ENCODE measurements around the gene KCNIP4.

KCNIP4 gene

DNA sequence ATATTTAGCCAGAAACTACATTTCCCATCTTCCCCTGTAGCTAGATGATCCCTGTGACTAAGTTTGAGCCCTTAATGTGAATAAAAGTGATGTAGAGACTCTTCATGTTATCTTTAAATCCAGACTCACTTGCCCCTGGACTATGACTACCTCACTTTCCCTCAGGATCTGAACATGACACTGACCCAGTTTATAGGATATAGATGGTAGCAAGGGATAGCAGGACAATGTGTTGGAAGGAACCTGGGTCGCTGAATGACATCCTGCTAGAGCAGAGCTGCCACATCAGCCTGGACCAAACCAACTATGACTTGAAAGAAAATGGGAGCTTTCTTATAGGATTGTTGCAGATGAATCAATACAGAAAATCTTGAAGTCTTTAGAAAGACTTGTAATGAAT is 1110.1 kb downstream of the KCNIP4 start:
- H3K4me3 ChIP-seq (ENCODE audit: control insufficient read depth, low read depth, low read length): no peak overlapping the region
- no peak for DNase-seq (ENCODE audit: low read depth)
- TF ChIP-seq, protein P1, sequence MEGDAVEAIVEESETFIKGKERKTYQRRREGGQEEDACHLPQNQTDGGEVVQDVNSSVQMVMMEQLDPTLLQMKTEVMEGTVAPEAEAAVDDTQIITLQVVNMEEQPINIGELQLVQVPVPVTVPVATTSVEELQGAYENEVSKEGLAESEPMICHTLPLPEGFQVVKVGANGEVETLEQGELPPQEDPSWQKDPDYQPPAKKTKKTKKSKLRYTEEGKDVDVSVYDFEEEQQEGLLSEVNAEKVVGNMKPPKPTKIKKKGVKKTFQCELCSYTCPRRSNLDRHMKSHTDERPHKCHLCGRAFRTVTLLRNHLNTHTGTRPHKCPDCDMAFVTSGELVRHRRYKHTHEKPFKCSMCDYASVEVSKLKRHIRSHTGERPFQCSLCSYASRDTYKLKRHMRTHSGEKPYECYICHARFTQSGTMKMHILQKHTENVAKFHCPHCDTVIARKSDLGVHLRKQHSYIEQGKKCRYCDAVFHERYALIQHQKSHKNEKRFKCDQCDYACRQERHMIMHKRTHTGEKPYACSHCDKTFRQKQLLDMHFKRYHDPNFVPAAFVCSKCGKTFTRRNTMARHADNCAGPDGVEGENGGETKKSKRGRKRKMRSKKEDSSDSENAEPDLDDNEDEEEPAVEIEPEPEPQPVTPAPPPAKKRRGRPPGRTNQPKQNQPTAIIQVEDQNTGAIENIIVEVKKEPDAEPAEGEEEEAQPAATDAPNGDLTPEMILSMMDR (IDR thresholded peaks at IDR 0.05; ENCODE audit: control insufficient read depth, insufficient read depth, low read depth, low read length, missing control alignments): no peak

DNA sequence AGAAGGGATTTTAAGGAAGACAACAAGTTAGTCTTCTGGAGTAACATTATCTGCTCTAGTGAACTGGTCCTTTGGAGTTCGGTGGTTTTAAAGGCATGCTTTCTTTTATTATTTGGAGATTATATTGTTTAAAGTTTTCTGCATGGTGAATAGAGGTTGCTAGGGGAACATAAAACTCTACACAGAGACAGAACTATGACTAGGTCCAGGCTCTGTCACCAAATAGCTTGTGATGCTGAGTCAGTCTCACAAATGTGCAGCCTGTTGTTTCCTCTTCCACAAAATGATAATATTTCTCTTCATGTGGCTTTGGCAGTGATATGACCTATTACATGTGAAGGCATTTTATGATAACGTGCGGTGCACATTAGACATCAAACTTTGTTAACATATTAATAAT is 1115.7 kb downstream of the KCNIP4 start:
- TF ChIP-seq, protein P1 (IDR thresholded peaks at IDR 0.05; ENCODE audit: control insufficient read depth, insufficient read depth, low read depth, low read length, missing control alignments): no peak
- DNase-seq (ENCODE audit: low read depth): no peak
- no peak overlapping the region for H3K4me3 ChIP-seq (ENCODE audit: control insufficient read depth, low read depth, low read length)

DNA sequence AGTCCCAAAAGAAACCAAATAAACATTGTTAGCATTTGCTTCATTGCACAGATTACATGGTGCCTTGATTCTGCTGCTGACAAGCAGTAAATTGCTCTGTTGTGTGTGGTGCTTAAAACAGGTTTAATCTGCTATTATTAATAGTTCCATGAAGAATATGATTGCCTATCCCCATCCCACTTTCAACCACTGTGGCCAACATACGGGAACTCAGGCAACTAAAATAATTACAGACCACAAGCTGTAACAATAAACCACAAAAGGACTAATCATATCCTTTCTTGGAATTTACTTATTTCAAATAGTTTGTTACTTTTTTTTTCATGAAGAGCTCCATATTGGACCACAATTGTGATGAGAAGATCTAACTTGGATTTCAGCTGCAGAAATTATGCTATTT is 1116.8 kb downstream of the KCNIP4 start:
- DNase-seq (ENCODE audit: low read depth): no peak
- H3K4me3 ChIP-seq (ENCODE audit: control insufficient read depth, low read depth, low read length): no peak overlapping the region
- TF ChIP-seq, protein P1 (IDR thresholded peaks at IDR 0.05; ENCODE audit: control insufficient read depth, insufficient read depth, low read depth, low read length, missing control alignments): no peak

DNA sequence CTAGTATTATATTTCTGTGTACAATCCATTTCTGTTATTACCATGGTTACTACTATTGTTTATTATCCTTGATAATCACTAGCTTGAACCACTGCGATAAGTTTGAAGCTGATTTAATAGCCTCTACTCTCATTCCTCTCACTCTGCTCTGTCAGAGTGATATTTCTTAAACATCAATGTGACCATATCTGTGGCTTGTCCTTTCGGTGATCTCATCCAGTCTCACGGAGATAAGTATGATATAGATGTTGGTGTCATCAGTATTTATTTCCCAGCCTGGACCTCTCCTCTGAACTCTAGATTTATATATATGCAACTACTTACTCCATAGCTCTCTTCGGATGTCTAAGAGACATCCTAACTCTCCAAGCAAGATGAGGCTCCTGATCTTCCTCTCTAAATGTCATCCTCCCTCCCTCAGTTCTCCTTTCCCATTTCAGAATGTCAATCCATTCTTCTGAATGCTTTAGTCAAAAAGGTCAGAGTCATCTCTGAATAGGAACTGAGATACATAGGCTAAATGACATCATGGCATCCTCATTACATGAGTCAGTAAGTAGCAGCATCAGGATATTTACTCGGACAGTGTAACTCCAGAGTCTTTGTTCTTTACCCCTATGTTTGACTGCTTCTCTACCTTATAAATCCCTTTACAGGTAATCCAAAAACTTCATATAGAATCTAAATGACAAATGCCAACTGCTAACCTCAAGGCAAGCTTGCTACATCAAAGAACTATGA is 1118.8 kb downstream of the KCNIP4 start:
- DNase-seq (ENCODE audit: low read depth): no peak
- TF ChIP-seq, protein P1 (IDR thresholded peaks at IDR 0.05; ENCODE audit: control insufficient read depth, insufficient read depth, low read depth, low read length, missing control alignments): no peak

DNA sequence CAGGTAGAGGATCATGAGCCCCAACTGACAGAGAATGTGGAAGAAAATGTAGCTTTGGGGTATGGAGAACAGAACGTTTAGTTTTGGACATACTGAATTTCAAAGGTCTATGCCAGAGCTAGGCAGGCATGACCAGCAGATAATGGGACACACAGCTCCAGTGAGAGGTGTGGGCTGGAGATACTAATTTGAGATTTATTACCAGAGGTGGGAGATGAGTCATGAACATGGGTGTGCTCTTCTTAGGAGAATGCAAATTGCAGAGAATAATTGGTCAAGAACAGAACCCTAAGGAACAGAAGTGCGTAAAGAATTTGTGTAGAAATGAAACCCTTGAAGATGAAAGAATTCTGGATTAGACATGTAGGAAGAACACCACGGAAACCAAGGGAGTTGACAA is 1123.1 kb downstream of the KCNIP4 start:
- TF ChIP-seq, protein P1 (IDR thresholded peaks at IDR 0.05; ENCODE audit: control insufficient read depth, insufficient read depth, low read depth, low read length, missing control alignments): no peak
- H3K4me3 ChIP-seq (ENCODE audit: control insufficient read depth, low read depth, low read length): no peak overlapping the region
- no peak for DNase-seq (ENCODE audit: low read depth)

More for the DNA sequence above, 1118.8 kb downstream of the KCNIP4 start:
- H3K4me3 ChIP-seq (ENCODE audit: control insufficient read depth, low read depth, low read length): no peak overlapping the region

DNA sequence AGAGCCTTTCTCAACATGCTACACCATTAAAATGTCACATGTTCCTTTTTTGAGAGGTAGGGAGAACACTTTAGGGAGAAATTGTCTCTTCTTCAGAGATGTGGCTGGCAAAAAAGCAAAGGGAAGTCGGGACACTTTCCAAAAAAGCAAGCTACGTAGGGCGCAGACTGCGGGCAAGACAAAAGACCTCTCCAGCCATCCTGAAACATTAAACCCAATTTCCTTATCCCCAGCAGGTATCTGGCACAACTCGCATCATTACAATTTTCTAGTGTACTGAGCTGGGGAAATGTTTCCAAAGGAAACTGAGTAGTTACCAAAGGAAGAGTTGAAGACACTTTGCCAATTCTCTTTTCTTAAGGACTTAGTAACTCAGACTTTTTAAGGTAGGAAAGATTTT is 1132.3 kb downstream of the KCNIP4 start:
- TF ChIP-seq, protein P1 (IDR thresholded peaks at IDR 0.05; ENCODE audit: control insufficient read depth, insufficient read depth, low read depth, low read length, missing control alignments): no peak
- no peak overlapping the region for H3K4me3 ChIP-seq (ENCODE audit: control insufficient read depth, low read depth, low read length)
- DNase-seq (ENCODE audit: low read depth): no peak

Measured in AG09309 (cell line).